GM10266 (cell line): ENCODE measurements around the gene TBC1D22A.

Experiments
- DNase-seq: peaks from one replicate; pipeline ENCODE4 v3.0.0; 2012; ENCODE audit errors: extremely low spot score
- CTCF ChIP-seq: IDR thresholded peaks from 2 replicates; pipeline ENCODE4 v1.5.1; 2012; ENCODE audit warnings: mild to moderate bottlenecking, low read depth; ENCODE audit not compliant: control insufficient read depth, insufficient read depth; ENCODE audit errors: missing control alignments

The TBC1D22A gene

GRCh38 chr22:46761017-46761416, 1.4 kb upstream of the TBC1D22A start:
- DNase-seq = no peak
- no peak for TF ChIP-seq CTCF

- no peak for DNase-seq
These were observed 762 bp upstream of the TBC1D22A start for GRCh38 chr22:46761539-46762237.

GRCh38 chr22:46763051-46763705, 728 bp downstream of the TBC1D22A start:
- TF ChIP-seq CTCF = no peak
- peak; percentile 80 for DNase-seq

More at GRCh38 chr22:46761539-46762237, 762 bp upstream of the TBC1D22A start:
- no peak for TF ChIP-seq CTCF

GRCh38 chr22:46764140-46764680, 1.8 kb downstream of the TBC1D22A start:
- no peak for DNase-seq
- TF ChIP-seq CTCF = no peak

GRCh38 chr22:46764779-46765485, 2.5 kb downstream of the TBC1D22A start:
- no peak for TF ChIP-seq CTCF
- no peak for DNase-seq

GRCh38 chr22:46766611-46767010, 4.2 kb downstream of the TBC1D22A start:
- no peak for DNase-seq
- no peak for TF ChIP-seq CTCF
